SU-DHL-6 (cell line): ENCODE data around the gene BAHCC1.

Experiments used
- EZH2phosphoT487 ChIP-seq: fragments of 200-600 bp; sonication (generic), shearing (Covaris generic); conservative IDR thresholded peaks from 2 replicates; pipeline ENCODE4 v1.6.1; 2018; ENCODE audit warnings: mild to moderate bottlenecking, antibody characterized with exemption, low read length, moderate library complexity, mixed read lengths
- TF ChIP-seq, protein P1 (sequence below): fragments of 200-600 bp; sonication (generic); IDR thresholded peaks from one replicate; pipeline ENCODE4 v1.5.1; 2017; ENCODE audit warnings: antibody characterized with exemption, mild to moderate bottlenecking, low read length, moderate library complexity; ENCODE audit not compliant: insufficient read depth, poor library complexity, severe bottlenecking

DNA sequence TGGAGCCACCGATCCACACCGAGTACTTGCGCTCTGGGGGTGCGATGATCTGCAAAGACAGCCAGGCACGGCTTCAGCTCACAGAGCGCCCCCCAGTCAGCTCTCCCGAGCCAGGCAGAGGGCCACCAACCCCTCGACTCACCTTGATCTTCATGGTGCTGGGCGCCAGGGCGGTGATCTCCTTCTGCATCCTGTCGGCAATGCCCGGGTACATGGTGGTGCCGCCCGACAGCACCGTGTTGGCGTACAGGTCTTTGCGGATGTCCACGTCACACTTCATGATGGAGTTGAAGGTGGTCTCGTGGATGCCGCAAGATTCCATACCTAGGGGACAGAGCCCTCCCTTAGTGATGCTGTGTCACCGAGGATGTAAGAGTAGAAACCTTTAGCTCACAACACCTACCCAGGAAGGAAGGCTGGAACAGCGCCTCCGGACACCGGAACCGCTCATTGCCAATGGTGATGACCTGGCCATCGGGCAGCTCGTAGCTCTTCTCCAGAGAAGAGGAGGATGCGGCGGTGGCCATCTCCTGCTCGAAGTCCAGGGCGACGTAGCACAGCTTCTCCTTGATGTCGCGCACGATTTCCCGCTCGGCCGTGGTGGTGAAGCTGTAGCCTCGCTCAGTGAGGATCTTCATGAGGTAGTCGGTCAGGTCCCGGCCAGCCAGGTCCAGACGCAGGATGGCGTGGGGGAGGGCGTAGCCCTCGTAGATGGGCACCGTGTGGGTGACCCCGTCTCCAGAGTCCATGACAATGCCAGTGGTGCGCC is 115.7 kb downstream of the BAHCC1 start:
- TF ChIP-seq, protein P1, sequence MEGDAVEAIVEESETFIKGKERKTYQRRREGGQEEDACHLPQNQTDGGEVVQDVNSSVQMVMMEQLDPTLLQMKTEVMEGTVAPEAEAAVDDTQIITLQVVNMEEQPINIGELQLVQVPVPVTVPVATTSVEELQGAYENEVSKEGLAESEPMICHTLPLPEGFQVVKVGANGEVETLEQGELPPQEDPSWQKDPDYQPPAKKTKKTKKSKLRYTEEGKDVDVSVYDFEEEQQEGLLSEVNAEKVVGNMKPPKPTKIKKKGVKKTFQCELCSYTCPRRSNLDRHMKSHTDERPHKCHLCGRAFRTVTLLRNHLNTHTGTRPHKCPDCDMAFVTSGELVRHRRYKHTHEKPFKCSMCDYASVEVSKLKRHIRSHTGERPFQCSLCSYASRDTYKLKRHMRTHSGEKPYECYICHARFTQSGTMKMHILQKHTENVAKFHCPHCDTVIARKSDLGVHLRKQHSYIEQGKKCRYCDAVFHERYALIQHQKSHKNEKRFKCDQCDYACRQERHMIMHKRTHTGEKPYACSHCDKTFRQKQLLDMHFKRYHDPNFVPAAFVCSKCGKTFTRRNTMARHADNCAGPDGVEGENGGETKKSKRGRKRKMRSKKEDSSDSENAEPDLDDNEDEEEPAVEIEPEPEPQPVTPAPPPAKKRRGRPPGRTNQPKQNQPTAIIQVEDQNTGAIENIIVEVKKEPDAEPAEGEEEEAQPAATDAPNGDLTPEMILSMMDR: no peak
- no peak for TF ChIP-seq EZH2phosphoT487
